Hippocampal formation (tissue), 2 donors: ENCODE data around the gene RBM20.
"Not testable (repeated sequence)": the region's sequence is repeated elsewhere in the genome, so short reads cannot be mapped to it uniquely, and the experiment has no call there.

Source experiments
- DNase-seq, 2 donors: peaks; one replicate each; lab custom pipeline; 2025; lab: John Stamatoyannopoulos, UW

Gene RBM20

GRCh38 chr10:110625951-110626855, 17.9 kb upstream of the RBM20 start:
- no peak for DNase-seq

DNA sequence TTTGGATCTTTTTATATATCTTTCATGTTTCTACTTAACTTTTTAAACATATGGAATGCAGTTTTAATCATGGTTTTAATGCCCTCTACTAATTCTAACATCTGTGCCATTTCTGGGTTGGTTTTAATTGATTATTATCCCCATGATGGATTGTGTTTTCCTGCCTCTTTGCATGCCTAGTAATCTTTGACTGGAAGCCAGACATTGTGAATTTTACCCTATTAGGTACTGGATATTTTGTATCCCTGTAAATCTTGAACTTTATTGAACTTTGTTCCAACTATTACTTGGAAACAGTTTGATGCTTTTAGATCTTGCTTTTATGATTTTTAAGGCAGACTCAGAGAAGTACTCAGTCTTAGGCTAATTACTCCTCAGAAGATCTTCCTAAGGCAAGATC, 16.0 kb upstream of the RBM20 start:
- DNase-seq = no peak

GRCh38 chr10:110629680-110630191, 14.4 kb upstream of the RBM20 start:
- DNase-seq = no peak

- DNase-seq = no peak
Measured at GRCh38 chr10:110631934-110632333, 12.2 kb upstream of the RBM20 start.

DNA sequence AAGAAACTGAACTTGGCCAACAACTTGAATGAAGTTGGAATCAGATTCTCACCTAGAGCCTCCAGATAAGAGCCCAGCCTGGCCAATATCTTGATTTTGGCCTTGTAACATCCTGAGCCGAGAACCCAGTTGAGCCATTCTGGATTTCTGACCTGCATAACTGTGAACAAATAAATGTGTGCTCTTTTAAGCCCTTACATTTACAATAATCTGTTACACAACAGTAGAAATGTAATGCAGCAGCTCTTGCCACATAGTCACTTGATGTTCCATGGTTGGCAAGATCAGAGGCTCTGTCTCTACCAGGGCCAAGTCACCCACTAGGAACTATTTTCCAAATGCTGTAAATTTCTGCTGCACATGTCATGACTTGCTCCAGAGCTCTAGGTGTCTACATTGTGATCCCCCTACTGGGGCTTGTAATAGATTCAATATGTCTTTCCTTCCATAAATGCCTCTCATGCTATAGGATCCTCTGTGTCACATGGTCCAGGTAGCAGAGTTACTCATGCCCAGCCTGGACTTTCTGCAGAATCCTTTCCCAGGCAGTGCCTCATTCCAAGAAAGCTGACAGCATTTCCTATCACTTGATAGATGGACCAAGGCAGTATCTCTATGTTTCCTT, 11.4 kb upstream of the RBM20 start:
- no peak for DNase-seq

DNA sequence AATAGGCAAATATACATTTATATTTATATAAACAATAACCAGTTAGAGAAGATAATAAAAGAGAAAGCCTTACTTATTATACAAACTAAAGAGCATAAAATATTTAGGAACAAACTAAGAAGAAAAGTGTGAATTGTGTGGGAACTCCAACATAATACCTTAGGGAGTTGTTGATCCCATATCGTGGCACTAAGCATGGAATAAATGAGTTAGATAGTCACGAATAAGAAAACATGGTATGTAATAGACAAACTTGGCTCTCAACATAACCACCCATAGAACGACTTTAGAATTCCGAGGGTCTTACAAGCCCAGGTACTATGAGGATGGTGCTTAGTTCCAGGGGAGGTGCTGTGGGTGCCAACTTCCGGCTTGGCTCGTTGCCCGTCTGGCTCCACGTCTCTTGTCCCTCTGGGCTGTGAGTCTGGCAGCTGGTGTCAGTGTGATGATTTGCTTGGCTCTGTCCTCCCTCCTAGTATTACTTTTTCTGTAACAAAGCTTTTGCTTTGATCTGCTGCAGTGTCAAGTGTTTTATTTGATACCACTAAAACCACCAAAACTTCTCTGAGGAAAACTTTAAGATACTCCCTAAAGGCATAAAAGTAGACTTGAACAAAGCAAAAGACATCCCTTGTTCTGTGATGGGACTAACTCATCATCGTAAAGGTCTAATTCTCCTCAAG, 9.5 kb upstream of the RBM20 start:
- DNase-seq = no peak

DNA sequence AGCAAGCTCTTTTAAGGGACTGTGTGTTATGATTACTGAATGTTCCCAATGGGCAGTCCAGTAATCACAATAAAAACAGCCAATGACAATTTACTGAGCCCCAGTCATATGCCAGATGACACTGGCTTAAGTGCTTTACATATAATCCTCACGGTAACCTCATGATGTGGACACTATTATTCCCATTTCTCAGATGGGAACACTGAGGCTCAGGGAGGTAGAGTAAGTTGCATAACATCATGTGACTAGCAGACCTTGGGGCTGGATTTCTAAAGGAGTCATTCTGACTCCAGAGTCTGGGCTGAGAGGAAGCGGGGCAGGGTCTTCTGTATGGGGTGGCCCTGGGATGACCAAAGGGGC, 7.6 kb upstream of the RBM20 start:
- DNase-seq = no peak

DNA sequence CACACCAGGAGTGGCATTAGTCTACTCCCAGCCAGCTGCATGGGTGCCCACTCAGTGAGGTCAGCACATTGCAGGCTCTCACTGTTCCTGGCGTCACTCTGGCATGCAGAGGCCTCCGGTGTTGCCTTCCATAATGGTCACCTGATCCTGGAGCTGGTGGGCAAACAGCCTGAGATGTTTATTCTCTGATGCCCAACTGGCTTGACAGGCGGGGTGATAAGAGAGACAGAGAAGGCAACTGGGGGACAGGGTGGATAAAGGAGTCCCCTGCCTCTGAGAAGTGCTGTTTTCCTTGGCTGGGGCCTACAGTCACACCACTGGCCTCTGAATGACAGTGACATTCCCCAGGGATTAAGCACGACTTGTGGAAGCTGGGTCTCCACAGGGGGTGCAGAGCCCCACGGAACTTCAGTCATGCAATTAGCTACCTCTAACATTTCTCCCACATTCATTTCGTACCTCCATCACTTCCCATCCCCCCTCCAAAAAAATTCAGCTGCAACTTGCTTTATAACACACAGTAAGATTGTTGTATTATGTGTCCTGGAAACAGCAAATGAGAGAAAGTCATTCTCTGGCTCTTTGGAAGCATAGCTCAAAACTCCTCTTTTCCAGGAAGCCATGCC, 7.1 kb upstream of the RBM20 start:
- no peak for DNase-seq

DNA sequence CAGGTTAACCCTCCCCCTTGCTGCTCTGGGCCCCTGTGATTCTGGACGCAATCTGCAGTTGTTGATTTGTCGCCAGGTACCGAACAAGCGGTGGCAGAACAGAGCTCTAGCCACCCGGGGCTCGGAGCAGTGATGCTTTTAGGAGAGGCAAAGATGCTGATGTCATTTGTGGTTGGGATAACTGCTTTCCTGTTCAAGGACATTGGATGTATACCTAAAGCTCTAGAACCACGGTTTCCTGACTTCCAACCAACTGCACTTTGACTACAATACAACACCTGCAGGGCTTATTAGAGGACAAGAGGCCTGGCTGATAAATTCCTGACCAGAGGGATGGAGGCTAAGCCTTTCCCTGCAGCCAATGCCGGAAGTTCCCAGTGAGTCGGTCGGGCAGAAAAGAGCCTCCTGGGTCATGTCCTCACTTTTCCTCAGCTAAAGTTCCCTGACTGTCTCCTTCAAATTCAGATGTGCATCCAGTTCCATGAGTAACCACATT, 6.5 kb upstream of the RBM20 start:
- DNase-seq = no peak

DNA sequence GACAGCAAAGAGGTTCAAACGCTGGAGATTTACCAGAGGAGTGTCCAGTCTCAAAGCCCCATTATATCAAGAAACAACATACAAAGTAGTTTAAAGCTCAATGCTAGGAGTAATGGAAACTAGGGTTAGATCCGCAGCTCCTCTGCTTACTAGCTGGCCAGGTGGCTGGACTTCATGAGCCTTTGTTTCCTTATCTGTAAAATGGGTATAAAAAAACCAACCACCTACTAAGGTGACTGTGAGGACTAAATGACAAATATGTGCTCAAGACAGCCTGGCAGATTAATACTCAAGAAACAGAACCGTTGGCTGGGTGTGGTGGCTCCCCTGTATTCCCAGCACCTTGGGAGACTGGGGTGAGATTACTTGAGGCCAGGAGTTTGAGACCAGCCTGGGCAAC, 5.8 kb upstream of the RBM20 start:
- DNase-seq = no peak

DNA sequence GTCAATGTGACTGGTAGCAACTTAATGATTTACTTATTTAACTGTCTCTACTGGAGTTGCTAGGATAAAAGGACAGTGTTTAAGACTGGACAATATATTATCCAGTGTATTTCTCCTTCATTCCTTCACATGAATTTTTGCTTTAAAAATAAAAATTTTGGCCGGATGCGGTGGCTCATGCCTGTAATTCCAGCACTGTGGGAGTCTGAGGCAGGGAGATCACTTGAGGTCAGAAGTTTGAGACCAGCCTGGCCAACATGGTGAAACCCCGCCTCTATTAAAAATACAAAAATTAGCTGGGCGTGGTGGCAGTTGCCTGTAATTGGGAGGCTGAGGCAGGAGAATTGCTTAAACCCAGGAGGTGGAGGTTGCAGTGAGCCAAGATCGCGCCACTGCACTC, 5.1 kb upstream of the RBM20 start:
- not testable (repeated sequence) for DNase-seq

DNA sequence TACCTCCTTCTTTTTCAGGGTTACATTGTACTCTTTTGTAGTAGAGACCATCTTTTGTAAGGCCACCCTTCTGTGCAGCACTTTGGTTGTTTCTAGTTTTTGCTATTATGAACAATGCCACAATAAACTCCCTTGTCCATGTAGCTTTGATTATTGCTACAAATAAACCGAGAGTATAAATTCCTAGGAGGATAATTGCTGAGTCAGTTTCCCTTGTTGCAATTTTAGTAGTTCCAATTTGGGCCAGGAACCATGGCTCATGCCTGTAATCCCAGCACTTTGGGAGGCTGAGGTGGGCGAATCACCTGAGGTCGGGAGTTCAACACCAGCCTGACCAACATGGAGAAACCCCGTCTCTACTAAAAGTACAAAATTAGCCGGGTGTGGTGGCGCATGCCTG, 4.3 kb upstream of the RBM20 start:
- not testable (repeated sequence) for DNase-seq

DNA sequence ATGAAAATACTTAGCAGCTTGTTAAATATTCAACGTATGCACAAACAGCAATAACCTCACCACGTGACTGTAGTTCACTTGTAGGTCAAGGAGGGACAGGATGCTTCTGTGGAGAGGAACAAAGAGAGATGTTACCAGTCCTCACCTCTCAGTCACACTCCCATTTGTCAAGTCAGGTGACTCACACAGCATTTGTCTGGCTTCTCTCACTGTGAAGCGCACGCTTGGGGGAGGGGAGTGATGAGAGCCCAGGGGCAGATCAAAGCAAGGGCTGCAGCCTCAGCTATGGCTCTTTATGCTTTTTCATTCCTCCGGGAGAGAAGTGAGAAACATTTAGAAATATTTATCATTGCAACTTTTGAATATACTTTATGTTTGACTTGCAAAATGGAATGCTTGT, 2.9 kb upstream of the RBM20 start:
- no peak for DNase-seq

- DNase-seq = no peak
Measured at GRCh38 chr10:110642204-110643034, 1.7 kb upstream of the RBM20 start.

GRCh38 chr10:110643035-110643652, 992 bp upstream of the RBM20 start:
- no peak for DNase-seq

DNA sequence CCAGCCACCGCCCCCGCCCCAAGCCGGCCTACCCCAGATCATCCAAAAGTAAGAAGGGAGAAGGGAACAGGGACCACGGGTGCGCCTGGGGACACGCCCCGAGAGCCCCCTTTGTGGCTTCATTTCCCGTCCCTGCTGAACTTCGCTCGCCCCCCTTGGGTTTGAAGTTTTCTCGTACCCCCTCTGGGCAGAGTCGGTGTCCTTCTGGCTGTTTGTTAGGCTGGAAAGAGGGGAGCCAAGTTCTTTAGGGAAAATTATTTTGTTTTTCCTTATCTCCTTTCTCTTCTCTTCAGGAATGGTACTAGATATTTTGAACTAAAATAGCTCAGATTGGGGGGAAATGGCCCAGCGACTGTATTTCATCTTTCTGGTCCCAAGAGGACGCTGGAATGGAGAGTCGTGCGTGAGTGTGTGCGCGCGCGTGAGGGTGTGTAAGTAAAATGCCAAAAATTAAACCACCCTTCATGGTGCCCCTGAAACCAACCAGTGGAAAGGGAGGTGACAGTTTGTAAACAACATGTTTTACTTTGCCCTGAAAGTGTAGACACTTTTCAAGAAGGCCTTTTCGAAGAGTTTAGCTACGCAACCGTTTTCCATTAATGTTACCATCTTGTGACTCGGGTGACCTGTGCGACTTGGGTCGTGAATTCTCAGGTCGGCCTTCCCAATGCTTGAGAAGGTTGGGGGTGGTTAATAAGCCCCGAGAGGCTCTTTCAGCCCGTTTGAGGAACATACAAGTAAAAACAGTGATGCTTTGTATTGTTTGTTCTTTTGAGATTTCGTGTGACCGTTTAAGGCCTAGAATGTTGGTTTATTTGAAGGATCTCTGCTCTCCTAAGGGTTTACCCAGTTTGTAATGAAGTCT, 694 bp downstream of the RBM20 start:
- DNase-seq = no peak

DNA sequence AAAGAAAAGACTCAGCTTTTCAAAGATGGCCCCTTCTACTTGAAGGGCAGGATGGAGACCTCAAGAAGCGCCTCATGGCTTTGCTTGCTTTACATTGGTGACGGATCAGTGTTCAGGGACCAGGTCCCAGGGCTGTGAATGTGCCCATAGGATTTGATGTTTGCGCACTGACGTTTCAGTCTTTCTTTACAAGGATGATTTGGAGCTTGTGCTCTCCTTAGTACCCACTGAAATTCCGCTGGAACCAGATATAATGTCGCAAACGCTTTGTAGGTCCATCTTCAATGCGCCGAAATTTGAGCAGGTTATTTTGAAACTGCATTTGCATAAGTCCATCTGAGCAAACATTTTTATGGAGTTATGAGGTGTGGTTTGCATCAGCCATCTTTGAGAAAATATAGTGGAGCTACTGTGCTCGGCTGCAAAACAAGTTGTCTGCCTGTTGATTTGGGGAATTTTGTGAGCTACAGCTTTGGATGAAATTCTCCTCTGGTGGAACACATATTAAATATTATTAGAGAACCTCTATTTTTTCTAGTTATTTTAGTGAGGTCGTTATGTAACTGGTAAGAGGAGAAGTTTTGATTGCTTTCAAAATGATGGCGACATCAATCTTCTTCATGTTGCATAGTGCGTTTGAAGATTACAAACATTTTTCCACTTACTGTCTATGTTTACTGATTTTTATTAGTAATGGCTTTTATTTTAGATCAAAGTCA, 2.4 kb downstream of the RBM20 start:
- no peak for DNase-seq

- DNase-seq = no peak
Measured at GRCh38 chr10:110647136-110647430, 2.9 kb downstream of the RBM20 start.

DNA sequence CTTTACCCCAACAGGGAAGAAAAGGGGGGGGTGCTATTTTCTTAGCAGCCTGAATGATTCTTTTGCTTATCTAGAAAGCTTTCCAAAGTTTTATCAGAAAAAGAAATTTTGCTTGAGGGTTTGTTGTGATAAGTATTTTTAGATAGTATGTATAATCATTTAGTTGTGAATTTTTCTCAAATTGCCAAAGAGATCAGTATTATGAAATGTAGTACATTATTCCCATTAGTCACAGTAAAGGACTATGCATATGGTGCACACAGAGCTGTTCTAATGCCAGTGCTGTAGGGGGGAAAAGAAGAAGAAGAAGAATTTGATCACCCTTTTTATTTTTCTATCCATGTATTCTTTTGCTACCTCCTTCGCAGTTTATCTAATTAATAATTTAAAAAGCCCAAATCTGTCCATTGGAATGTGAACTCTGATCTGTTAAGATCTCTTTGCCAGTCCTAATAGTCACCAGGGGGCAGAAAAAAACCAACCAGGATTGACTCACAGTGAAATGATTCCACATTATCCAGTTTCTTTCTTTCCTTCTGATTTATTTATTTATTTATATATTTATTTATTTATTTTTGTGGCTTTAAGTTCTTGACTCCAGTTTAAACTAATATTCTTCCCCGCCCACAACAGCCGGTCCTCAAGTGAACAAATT, 4.7 kb downstream of the RBM20 start:
- no peak for DNase-seq
